ENCODE measurements around the gene TSC22D2. TPM values are rescaled to one million over a fixed set of nuclear protein-coding genes. Genes with fewer than 3 reads are reported as not detected.

Gene TSC22D2
- total RNA-seq (2021), result 25.4 and 26.5 TPM in 2 replicates
- long read RNA-seq, full-length matches to known transcripts, result 42 of 70 reads
- long read RNA-seq, partial matches to known transcripts, result 4 of 70 reads
- long read RNA-seq, other reads (novel, unspliced or antisense), result 24 of 70 reads

- DNase-seq, result peak; percentile 93
- Histone ChIP-seq H3K4me1 (ENCODE audit: insufficient read depth, low read length) (no peaks in the 10 kb centered on the region), H3K9ac (ENCODE audit: extremely low read depth, insufficient read length, low read length) (peak within 1 kb of the TSS; percentile 52), H3K79me1 (ENCODE audit: insufficient read depth, low read depth, low read length, poor library complexity, severe bottlenecking) (no peaks in the 10 kb centered on the region), H2BK5ac (ENCODE audit: insufficient read length, low read length) (no peak within 1 kb of the TSS), H4K8ac (replicated peaks; ENCODE audit: insufficient read length, low read depth, low read length) (no peak within 1 kb of the TSS), H4K5ac (ENCODE audit: insufficient read length, low read depth, low read length) (no peak within 1 kb of the TSS), H2BK120ac (ENCODE audit: low read depth, low read length, poor library complexity, severe bottlenecking) (no peak within 1 kb of the TSS), H3K14ac (ENCODE audit: insufficient read depth, low read length) (peak within 1 kb of the TSS; percentile 62), H3K4ac (ENCODE audit: low read depth, low read length) (no peak within 1 kb of the TSS; the same call in 1 of the 2 replicates), H2BK20ac (ENCODE audit: low read depth, low read length, poor library complexity, severe bottlenecking) (no peak within 1 kb of the TSS), H2BK12ac (ENCODE audit: insufficient read length, low read depth, low read length) (no peak within 1 kb of the TSS), H3K27ac (ENCODE audit: insufficient read length, low read depth, low read length) (peak within 1 kb of the TSS; percentile 63), H4K91ac (ENCODE audit: insufficient read length, low read depth, low read length) (no peak within 1 kb of the TSS), H3K23me2 (ENCODE audit: insufficient read length, low read depth, low read length, poor library complexity, severe bottlenecking) (peaks cover 26% of the 10 kb centered on the region), H3K18ac (ENCODE audit: insufficient read length, low read depth, low read length) (peak within 1 kb of the TSS; percentile 59), H3K27me3 (ENCODE audit: insufficient read depth, low read length) (no peaks in the 10 kb centered on the region), H2BK15ac (ENCODE audit: low read depth, low read length) (no peak within 1 kb of the TSS), H3T11ph (ENCODE audit: low read length) (no peak within 1 kb of the TSS), H2AFZ (ENCODE audit: low read length) (peak within 1 kb of the TSS; percentile 33), H3K23ac (ENCODE audit: insufficient read length, low read depth, low read length) (no peak within 1 kb of the TSS), H3K79me2 (ENCODE audit: insufficient read depth, low read length) (peaks cover 18% of the 10 kb centered on the region; the same call in 1 of the 2 replicates), H3K9me3 (ENCODE audit: control insufficient read depth, low read depth, low read length) (no peaks in the 10 kb centered on the region), H2AK5ac (ENCODE audit: insufficient read length, low read length) (no peak within 1 kb of the TSS), H4K20me1 (ENCODE audit: control insufficient read depth, insufficient read depth, insufficient read length) (no peaks in the 10 kb centered on the region), H3K56ac (ENCODE audit: insufficient read length, low read depth, low read length) (no peak within 1 kb of the TSS), H3K4me2 (ENCODE audit: insufficient read depth, insufficient read length, low read length) (peak within 1 kb of the TSS; percentile 67)
- Mint-ChIP-seq H3K27ac (peak within 1 kb of the TSS; percentile 92 to 100 (median 98)), H3K4me1 (peaks cover 41 to 42% of the 10 kb centered on the region in 2 experiments), H3K4me3 (peak within 1 kb of the TSS; percentile 93 to 95), H3K36me3 (ENCODE audit: insufficient read depth in 1 of 3, low read depth in 3 of 3) (peaks cover 0 to 16% (median 10%) of the 10 kb centered on the region in 3 experiments; a peak in 5 of 7 replicates), H3K9me3 (no peaks in the 10 kb centered on the region), H3K27me3 (ENCODE audit: low read depth) (no peaks in the 10 kb centered on the region)
- peak; percentile 21; the same call in 1 of the 3 replicates for TF ChIP-seq CTCF (conservative IDR thresholded peaks at IDR 0.05)
- no CpG with 5 or more reads among the region's 102 CpGs for WGBS (ENCODE audit: extremely low coverage, insufficient read length, low lambda C conversion rate)
These were observed at the start of gene TSC22D2 for GRCh38 chr3:150408221-150409124. TSS of gene TSC22D2 (plus strand) at chr3:150408298. CDS start at chr3:150409351, 1,053 bp downstream.

Data from H9 (cell line).